Mesothelial cell of epicardium (in vitro differentiated cells): ENCODE data around the gene EFNA4. TPM values are rescaled to one million over a fixed set of nuclear protein-coding genes. Genes with fewer than 3 reads are reported as not detected.

Experiments
- DNase-seq, 2 experiments: peaks; one replicate each; pipeline ENCODE4 v3.0.0; 2021; ENCODE audit warnings: low spot score in 2 of 2; ENCODE audit not compliant: unreplicated experiment in 2 of 2
- H3K27ac Mint-ChIP-seq: 2 replicates; pipeline ENCODE4 v1.8.0; 2021; ENCODE audit warnings: mixed read lengths
- H3K27me3 Mint-ChIP-seq: 2 replicates; pipeline ENCODE4 v1.8.0; 2021; ENCODE audit warnings: low read depth, mixed read lengths
- H3K36me3 Mint-ChIP-seq: 2 replicates; pipeline ENCODE4 v1.8.0; 2021; ENCODE audit warnings: mixed read lengths
- H3K4me1 Mint-ChIP-seq: 2 replicates; pipeline ENCODE4 v1.8.0; 2021; ENCODE audit warnings: mixed read lengths
- H3K4me3 Mint-ChIP-seq: 2 replicates; pipeline ENCODE4 v1.8.0; 2021; ENCODE audit warnings: mild to moderate bottlenecking, moderate library complexity, mixed read lengths
- H3K9me3 Mint-ChIP-seq: 2 replicates; pipeline ENCODE4 v1.8.0; 2021; ENCODE audit warnings: mixed read lengths
- CTCF ChIP-seq: fragments of 200-600 bp; sonication (generic); IDR thresholded peaks from one replicate; pipeline ENCODE4 v1.5.0; 2021; ENCODE audit warnings: antibody characterized with exemption; ENCODE audit not compliant: unreplicated experiment
- total RNA-seq: library from RNA; stranded (reverse); gene quantifications from 3 replicates; pipeline ENCODE4 v1.2.1, GENCODE V29; 2021

The EFNA4 gene
- total RNA-seq, 1 donor from 2014 or later: 31.2 TPM

DNA sequence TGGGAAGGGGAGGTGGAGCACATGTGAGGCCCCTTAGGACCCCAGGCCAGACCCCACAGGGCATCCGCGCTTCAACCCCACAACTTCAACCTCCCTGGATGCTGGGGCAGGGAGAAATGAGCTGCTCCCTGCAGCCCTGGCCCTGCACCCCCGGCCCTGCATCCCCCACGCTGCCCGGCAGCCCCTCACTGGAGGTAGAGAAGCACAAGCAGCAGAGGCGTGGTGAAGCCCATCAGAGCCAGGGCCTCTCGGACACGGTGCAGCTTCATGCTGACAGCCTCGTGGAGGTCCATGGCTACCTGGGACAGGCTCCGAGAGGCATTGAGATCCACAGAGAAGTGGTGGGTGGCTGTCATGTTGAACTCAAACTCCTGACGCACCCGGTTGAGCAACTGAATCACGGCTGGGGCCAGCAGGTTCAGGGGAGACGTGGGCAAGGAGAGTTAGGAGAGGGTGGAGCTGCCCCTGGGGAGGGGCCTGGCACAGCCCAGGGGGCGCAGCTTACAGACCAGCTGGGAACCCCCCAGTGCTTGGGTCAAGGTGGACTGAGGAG lies 33.2 kb upstream of the EFNA4 start:
- no peak overlapping the region for H3K4me3 Mint-ChIP-seq
- H3K4me1 Mint-ChIP-seq: no peaks in the 10 kb centered on the region

GRCh38 chr1:155030899-155031298 lies 32.6 kb upstream of the EFNA4 start:
- Mint-ChIP-seq H3K36me3 (no peaks in the 10 kb centered on the region), H3K4me3 (no peak overlapping the region), H3K4me1 (no peaks in the 10 kb centered on the region), H3K27me3 (no peaks in the 10 kb centered on the region), H3K9me3 (no peaks in the 10 kb centered on the region), H3K27ac (no peak overlapping the region)
- DNase-seq: no peak
- TF ChIP-seq CTCF: no peak

More for the DNA sequence above, 33.2 kb upstream of the EFNA4 start:
- Mint-ChIP-seq H3K27me3 (no peaks in the 10 kb centered on the region), H3K9me3 (no peaks in the 10 kb centered on the region), H3K36me3 (no peaks in the 10 kb centered on the region), H3K27ac (no peak overlapping the region)
- no peak for TF ChIP-seq CTCF
- DNase-seq: no peak

GRCh38 chr1:155032886-155033285 lies 30.7 kb upstream of the EFNA4 start:
- Mint-ChIP-seq H3K27me3 (no peaks in the 10 kb centered on the region), H3K9me3 (no peaks in the 10 kb centered on the region), H3K4me3 (no peak overlapping the region), H3K4me1 (no peaks in the 10 kb centered on the region), H3K27ac (no peak overlapping the region), H3K36me3 (no peaks in the 10 kb centered on the region)
- no peak for DNase-seq
- no peak for TF ChIP-seq CTCF

GRCh38 chr1:155033524-155033923 lies 30.0 kb upstream of the EFNA4 start, which contains the start of the genes DCST1 and DCST2:
DCST1 (plus strand) TSS chr1:155033824; CDS start chr1:155034037, 213 bp downstream.
DCST2 (minus strand) TSS chr1:155033781; CDS start chr1:155033701, 80 bp downstream.
- Mint-ChIP-seq H3K27ac (no peak within 1 kb of the TSS), H3K27me3 (no peaks in the 10 kb centered on the region), H3K9me3 (no peaks in the 10 kb centered on the region), H3K4me3 (no peak within 1 kb of the TSS), H3K4me1 (no peaks in the 10 kb centered on the region), H3K36me3 (no peaks in the 10 kb centered on the region)
- DNase-seq: no peak
- TF ChIP-seq CTCF: no peak

- no peak for DNase-seq
- TF ChIP-seq CTCF: no peak
- Mint-ChIP-seq H3K36me3 (no peaks in the 10 kb centered on the region), H3K4me3 (no peak overlapping the region), H3K4me1 (no peaks in the 10 kb centered on the region), H3K27ac (no peak overlapping the region), H3K27me3 (no peaks in the 10 kb centered on the region), H3K9me3 (no peaks in the 10 kb centered on the region)
Observed at GRCh38 chr1:155034318-155035208, 29.0 kb upstream of the EFNA4 start.
